NT2/D1 (cell line): ENCODE results near the gene NRL.

Experiments used
- YY1 ChIP-seq: IDR thresholded peaks from 2 replicates; pipeline ENCODE4 v1.6.1; 2011; ENCODE audit not compliant: insufficient read length, insufficient read depth
- ZNF274 ChIP-seq: IDR thresholded peaks from 2 replicates; pipeline ENCODE4 v1.6.1; 2011; ENCODE audit warnings: mild to moderate bottlenecking, low read depth, low read length

DNA sequence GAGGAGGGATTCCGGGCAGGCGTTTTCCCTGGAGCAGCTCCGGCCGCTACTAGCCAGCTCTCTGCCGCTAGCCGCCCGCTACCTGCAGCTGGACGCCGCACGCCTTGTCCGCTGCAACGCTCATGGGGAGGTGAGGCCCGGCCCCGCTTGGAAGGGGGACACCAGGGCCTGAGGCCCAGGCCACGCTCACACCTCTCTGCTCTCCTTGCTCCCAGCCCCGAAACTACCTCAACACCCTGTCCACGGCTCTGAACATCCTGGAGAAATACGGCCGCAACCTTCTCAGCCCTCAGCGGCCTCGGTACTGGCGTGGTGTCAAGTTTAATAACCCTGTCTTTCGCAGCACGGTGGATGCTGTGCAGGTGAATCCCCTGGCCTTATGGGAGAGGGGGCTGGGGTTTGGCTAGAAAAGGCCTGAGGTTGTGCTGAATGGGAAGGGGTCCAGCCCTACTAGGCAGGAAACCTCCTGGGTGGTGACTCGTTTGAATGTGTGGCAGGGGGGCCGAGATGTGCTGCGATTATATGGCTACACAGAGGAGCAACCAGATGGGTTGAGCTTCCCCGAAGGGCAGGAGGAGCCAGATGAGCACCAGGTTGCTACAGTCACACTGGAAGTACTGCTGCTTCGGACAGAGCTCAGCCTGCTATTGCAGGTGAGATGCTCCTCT is 33.1 kb upstream of the NRL start:
- TF ChIP-seq YY1, result no peak
- no peak for TF ChIP-seq ZNF274
